ENCODE measurements around the gene NPHP4. TPM values are rescaled to one million over a fixed set of nuclear protein-coding genes. Genes with fewer than 3 reads are reported as not detected.

Gene NPHP4
- total RNA-seq, 1 experiment from 2014 or later, result 4.9 TPM

DNA sequence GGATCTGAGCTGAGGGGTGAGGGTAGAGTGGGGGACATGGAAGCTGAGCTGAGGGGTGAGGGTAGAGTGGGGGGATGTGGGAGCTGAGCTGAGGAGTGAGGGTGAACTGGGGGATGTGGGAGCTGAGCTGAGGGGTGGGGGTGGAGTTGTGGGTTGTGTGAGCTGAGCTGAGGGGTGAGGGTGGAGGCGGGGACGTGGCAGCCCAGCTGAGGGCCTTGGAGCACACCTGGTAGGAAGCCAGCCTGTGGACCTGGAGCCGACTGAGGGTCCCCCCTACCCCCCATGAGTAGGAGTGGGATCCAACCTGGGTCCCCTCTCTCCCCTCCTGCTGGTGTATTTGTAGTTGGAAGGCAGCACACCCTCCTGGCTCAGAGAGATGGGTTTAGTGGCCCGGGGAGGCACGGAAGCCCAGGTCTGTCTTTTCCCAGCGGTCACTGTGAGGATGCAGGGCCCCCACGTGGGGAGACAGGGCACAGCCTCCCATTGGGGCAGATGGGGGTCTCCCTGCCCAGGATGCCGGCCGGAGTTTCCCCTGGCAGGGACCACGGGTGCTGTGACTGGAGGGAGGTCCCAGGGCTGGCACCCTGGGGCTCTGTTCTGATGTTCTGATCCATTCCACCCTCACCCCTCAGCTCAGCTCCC lies 13.2 kb upstream of the NPHP4 start:
- no peak for DNase-seq (ENCODE audit: low read depth)

DNA sequence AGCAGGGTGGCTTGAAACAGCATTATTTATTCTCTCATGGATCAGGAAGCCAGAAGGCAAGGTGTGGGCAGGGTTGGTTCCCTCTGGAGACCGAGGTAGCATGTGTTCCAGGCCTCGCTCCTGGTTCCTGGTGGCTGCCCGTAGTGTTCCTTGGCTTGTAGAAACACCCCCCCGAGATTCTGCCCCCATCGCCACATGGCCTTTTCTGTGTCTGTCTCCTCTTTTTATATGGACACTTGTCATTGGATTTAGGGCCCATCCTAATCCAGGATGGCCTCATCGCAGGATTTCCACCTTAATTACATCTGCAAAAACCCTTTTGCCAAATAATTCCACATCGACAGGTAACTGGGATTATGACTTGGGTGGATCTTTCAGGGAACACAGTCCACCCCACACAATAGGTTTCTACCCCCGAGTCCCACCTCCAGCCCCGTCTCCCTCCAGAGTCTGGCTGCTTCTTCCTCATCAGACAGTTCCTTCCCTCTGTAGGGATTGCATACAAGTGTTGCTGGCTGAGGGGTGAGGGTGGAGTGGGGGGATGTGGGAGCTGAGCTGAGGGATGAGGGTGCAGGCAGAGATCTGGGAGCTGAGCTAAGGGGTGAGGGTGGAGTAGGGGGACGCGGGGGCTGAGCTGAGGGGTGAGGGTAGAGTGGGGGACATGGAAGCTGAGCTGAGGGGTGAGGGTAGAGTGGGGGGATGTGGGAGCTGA lies 12.3 kb upstream of the NPHP4 start:
- no peak for DNase-seq (ENCODE audit: low read depth)

DNA sequence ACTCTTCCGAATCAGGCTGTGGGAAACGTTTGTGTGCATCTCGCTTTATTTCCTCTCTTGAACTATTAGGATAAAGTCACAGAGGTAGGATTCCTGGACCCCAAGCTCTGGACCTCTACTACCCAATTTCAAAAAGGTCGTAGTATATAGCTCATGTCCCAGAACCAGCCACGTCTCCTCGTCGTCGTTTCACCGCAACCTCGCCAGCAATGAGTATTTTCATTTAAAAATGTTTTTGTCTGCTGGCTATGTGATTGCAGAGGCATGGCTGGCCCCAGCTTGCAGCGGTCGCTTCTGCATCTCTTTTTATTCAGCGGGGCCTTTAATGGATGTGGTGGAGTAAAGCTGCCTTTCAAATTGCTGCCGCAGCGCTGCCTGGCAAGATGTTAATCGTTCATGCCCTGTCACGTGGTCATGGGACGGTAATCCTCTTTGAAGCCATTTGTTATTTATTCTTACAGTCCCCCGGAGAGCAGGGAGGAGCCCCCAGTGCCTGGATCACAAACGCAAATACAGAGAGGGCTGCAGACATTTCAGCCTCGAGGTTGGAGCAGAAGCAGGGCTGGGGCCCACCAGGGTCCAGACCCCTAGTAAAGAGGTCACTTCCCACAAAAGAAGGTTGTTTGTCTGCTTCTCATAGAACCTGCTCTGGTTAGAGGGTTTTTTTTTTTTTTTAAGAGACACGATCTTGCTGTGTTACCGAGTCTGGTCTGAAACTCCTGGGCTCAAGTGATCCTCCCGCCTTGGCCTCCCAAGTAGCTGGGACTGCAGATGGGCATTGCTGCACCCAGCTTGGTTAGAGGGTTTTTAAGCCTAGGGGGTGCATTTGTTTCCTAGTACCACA lies 11.6 kb upstream of the NPHP4 start:
- no peak for DNase-seq (ENCODE audit: low read depth)

DNA sequence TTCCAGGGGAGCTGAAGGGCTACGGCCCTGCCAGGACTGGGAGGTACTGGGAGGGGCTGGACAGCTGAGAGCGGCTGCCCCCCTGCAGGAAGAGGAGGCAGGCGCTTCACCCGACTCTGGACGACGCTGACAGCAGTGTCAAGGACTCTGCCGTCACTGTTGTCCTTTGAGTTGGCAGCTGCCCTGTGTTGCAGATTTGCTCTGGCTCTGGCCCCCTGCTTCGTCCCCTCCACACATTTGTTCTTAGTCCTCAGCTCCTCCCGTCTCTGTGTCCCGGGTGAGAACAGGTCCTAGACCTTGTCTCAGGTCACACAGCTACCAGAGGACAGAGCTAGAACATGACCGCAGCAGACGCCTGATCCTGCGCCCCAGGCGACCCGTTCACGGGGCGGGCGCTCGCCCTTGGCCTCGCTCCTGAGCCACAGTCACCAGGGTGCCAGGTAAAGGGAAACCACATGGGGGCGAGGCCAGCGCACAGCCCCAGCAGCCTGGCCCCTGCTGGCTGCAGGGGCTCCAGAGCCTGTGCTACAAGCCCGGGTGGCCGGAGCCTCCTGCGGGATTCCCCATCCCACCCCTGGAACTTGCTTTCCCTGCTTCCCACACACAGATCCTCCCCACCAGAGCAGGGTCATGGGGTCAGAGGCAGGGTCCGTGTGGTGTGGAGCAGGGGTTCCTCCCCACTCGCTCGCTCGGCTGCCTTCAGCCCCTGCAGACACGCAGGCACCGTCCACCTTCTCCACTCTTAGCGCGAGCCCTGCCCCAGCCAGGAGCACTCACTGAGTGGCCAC lies 10.7 kb upstream of the NPHP4 start:
- no peak for DNase-seq (ENCODE audit: low read depth)

DNA sequence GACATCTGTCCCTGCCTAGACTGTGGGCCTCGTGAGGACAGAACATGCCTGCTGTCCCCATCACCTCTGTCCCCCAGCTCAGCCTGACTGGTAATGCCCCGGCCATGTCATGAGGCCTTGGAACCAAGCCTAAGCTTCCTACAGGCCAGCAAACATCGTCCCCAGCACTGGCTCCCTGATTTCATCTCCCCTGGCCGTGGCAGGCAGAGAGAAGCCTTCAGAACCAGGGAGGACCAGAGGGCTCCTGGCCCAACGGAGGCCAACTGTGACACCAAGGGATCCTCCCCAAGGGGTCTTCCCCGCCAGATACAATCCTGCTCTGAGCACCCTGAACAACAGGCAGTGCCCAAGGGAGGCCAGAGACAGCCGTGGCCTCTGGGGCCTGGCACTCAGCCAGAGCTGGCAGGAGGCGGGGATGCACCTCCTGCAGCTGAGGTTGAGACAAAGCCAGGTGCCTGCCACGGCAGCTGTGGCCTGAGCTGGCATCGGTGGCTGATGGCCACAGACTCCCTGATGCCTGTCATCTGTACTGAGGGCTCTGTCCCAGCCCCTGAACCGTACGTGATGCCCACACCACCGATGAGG lies 9.9 kb upstream of the NPHP4 start:
- no peak for DNase-seq (ENCODE audit: low read depth)

DNA sequence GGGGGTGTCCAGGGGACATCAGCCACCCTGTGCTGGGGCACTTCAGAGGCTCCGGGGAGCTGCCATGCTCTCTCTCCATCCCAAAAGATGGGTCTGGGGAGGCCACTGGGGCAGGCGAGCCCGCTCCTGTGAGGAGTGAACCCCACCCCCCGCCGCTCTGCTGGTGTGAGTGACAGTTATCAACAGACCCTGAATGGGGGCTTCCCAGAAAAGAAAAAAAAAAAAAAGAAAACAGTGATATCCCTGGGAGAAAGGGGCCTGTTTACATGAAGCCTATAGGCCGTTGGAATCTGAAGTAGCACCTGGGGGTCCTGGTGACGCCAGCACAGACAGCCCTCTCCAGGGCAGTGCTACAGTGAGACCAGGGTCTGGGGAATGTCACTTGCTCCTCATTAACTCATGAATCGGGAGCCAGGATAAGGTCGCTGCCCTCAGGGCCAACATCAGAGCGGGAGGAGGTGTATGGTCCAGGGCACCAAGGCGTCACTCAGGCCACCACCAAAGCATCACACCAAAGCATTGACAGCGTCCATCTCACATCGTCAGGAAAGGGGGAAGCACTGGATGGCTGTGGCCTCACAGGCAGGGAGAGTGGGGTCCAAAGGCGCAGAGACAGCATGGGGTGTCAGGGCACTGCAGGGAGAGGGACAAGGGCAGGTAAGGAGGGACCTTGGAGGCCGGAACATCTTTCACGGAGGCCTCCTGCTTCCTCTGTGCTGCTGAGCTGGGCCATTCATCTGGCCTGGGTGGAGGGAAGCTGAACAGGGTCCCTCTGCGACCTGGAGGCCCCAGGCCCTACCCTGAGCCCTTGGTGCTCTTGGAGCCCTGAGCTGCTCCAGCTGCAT lies 8.4 kb upstream of the NPHP4 start:
- no peak for DNase-seq (ENCODE audit: low read depth)

DNA sequence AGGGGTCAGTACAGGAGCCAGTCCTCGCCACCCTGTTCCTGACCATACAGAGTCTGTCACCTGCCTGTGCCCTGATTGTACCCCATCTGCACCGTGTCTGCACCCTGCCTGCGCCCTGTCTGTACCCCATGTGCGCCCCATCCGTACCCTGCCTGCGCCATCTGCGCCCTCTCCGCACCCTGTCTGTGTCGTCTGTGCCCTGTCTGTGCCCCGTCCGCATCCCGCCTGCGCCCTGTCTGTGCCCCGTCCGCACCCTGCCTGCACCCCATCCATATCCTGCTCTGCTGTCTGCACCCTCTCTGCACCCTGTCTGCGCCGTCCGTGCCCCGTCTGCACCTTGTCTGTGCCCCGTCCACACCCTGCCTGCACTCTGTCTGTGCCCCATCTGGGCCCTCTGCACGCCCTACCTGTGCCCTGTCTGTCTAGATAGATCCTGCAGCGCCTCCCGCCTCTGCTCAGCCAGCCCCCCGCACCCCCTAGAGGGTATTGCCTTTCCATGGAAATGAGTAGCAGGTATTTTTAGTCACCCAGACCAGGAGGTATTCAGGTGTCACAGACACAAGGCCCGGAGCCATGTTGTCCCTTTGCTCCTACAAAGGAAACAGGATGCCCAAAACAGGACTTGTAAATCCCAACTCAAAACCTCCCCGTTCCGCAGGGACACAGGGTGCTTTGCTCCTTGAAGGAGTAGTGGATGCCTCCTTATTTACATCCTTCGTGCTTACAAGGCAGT lies 7.7 kb upstream of the NPHP4 start:
- DNase-seq (ENCODE audit: low read depth), result no peak

DNA sequence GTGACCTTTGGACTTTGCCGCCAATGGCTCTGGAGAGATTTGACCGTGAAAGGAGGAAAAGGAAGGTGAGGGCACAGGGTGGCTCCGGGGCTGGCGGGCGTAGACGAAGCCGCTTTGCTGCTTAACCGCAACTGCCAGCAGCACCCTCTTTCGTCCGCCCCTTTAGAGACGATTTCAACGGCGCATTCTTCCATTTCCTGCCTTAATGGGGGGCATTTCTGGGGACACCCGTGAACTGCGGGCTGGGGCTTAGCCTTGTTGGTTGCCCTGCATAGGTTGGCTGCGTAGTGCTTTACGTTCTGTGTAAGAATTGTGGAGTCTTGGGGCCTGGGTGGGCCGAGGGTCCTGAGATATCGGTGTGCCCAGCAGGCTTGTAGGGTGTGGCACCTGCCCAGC lies 6.7 kb upstream of the NPHP4 start:
- DNase-seq (ENCODE audit: low read depth), result no peak

DNA sequence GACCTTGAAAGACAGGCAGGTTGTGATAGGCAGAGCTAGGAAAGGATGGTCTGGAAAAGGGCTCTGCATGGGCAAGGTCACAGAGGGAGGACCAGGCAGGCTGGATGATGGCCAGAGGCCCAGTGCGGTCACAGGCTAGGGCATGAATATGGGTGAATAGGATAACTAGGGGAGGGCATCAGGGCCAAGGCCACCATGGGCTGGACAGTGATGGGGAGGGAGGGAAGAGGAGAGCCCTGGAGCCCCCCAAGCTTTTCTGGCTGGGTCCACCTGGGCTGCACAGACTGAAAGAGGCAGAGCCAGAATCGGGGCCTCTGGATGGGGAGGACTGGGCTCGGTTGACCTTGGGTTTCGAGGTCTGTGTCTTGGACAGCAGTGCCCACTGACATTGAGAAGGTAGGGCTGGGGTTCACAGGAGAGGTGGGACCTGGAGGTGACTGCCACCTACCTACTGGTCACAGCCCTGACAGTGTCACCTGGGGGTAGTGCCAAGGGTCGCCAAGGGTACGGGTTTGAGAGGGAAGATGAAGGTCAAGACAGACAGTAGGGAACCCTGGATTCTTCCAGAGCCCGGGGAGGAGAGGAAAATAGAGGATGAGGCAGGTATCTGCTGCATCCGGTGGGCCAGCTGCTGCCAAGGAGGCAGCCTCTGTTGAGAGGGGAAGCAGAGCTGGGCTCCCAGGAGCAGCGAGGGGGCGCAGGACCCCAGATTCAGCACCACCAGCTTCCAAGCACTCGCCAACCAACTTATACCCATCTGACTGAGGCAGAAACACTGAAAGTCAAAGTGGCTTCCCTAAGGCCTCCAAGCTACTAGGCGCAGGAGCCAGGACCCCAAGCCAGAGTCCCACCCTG lies 6.1 kb upstream of the NPHP4 start:
- DNase-seq (ENCODE audit: low read depth), result no peak

DNA sequence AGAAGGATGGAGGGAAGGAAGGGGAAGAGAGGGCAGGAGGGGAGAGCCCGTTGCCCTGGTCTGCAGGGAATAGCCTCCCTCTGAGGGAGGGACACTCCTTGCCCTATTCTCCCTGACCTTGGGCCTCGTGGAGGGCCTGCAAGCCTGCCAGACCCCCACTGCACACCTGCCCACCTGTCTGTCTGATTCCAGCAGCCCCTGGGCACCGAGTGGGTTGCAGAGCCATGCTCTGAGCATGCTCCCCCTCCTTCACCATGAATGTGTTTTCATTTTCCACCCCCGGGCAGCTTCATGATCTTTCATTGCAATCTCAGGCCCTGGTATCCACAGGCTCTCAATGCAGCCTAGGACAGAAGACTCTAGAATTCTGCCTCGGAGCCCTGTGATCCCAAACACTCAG lies 5.1 kb upstream of the NPHP4 start:
- no peak for DNase-seq (ENCODE audit: low read depth)

DNA sequence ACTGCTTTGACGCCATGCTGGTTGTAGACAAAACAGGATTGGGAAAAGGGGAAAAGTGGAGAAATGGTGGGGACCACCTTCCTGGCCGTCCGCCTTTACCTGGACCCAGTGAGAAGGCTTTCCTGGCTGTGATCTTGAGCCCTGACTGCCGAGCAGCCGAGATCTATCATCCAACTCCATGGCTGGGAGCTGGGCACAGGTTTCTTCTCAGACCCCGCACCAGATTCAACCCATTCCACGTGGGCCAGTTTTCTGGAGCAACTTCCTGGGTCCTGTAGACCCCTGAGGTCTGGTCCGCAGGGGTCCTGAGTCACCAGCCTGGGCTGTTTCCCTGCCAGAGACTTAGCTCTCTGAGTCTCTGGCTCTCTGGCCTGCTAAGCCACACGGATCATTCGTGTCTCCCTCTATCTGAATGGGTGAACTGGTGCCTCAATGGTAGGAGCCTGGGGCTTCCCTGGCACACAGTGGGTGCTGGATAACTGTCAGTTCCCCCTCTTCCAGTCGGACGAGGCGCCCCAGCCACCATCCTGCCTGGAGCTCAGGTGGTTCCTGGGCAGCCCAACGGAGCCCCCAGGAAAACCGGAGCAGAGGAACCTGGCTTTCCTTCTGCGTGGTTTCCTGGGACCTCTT lies 4.5 kb upstream of the NPHP4 start:
- DNase-seq (ENCODE audit: low read depth), result no peak

DNA sequence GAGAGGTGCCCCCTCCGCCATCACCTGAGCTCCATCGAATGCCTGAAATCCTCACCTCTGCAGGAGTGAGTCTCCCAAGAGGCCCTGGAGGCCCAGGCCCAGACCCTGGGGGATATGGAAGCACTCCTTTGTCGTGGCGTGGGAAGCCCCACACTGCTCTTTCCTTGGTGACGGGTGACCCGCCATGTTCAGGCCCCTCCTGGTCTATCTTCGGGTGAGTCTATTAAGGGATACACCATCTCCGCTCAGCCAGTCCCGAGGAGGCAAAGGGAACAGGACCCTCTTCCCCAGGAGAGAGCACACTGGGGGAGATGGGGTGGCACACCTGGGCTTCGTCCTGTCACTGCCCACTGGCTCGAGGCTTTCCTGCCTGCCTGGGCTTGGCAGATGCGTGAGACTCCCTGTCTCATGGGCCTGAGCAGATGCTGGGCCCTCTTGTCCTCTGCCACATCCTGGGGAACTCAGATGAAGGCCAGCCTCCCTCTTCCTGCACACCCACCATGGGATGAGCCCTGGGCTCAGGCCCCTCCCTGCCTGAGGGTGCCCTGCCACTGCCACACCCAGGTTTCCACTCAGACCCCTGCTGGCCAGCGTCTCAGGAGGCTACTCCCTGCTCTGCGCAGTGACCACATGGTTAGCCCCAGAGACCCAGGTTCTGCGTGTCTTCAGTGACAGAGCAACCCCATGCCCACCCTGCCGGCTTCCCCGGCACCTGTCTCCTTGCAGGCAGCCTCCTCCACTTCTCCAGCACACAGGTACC lies 3.8 kb upstream of the NPHP4 start:
- no peak for DNase-seq (ENCODE audit: low read depth)

DNA sequence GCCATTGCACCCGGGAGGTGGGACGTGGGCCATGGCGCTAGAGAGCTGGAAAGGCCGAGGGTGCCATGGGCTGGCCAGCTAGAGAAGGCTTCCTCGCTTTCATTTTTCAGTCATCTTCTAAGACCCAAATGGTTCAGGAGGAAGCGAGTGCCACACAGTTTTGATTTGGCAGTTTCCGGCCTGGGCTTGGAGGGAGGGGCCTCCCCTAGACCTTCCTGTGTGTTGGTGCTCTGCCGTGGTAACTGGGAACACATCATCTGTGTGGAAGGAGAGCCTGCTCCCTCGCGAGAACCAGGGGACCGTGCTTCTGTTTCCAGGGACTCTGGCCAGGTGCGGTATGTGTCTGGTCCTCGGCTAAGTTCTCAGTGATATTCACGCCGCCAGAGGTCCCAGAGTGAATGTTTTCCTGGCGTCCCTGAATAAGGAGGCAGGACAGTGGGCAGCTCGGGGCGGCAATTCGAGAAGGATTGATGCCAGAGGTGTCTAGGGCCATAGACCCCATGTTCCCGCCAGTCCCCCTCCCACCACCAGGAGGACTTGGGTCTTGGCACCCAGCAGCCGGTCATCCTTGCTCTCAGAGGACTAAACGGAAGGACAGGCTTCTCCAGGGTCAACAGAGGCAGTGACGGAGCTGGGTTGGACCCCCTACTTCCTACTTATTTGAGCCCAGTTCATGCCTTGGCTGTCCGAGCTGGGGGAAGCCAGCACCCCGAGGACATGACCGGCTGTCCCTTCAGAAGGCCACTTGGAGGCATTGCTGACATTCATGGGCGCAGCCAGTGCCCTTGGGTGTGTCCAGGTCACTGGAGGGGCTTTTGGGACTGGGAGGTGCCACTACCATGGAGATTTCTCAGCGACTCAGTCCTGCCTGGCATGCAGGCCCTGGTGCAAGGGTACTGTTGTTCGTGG lies 2.7 kb upstream of the NPHP4 start:
- no peak for DNase-seq (ENCODE audit: low read depth)

DNA sequence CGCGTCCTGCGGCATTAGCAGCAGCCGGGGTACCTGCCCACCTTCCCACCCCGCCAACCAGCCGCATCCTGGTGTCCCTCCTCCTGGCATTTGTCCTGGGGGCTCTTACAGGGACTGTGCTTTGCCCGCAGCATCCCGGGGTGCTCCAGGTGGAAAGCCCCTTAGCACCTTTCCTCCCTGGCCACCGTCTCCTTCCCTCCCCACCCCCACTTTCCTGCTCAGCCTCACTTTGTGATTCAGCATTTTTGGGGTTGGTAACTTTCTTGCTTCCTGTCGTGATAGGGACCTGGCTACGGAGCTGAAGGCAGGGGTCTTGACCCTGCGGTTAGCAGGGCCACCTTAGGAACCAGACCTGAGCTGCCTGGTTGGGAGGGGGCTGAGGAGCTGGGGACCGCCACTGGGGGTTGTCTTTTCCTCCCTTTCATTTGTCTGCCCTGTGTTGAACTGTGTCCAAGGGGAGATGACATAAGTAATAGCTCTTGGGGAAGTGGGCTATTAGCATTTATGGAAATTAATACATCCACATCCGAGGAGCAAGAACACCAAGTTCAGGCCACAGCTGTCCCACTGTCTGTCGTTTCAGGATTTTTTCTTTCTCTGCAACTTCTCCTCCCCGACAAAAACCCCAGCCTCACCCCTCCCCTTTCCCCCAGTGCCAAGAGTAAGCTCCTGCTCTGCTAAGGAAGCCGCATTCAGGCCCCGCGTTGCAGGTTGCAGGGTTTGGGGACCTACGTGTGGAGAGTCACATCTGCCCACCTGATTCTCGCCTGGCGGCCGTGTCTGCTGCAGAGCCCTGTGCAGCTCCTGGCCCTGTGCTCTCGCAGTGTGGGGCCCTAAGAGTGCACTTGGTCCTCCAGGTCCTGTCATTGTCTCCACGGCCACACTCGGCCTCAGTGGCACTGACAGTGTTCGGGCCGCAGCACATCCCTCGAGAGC lies 1.6 kb upstream of the NPHP4 start:
- DNase-seq (ENCODE audit: low read depth), result no peak
